Stimulated activated CD8-positive, alpha-beta memory T cell treated with anti-CD3 and anti-CD28 coated beads, Interleukin-15, amount 100 ng/mL, for 1 hour (primary cell): ENCODE measurements around the gene FSTL4.
"Not testable (repeated sequence)": the region's sequence is repeated elsewhere in the genome, so short reads cannot be mapped to it uniquely, and the experiment has no call there.

ENCODE experiments used
- DNase-seq: peaks from one replicate; pipeline ENCODE4 v3.0.0-alpha.2; 2020; ENCODE audit warnings: low read depth

Gene FSTL4

DNA sequence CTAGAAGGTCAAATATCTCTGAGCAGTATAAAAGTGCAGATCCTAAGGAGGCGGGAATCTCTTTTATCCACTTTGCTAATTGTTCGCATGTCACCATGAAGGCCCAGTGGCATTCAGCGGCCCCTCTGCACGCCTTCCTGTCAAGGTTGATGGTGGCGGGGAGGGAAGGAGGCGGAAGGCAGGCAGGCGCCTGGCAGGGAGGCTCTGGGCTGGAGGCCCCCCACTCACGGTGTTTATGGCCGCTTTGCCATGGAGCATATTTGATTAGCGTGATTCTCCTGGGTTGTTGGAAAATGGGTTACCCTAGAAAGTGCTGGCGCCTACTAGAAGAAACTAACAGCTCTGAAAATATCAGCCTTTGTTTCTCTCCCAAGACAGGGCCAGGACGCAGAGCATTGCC is 209.6 kb downstream of the FSTL4 start:
- no peak for DNase-seq

DNA sequence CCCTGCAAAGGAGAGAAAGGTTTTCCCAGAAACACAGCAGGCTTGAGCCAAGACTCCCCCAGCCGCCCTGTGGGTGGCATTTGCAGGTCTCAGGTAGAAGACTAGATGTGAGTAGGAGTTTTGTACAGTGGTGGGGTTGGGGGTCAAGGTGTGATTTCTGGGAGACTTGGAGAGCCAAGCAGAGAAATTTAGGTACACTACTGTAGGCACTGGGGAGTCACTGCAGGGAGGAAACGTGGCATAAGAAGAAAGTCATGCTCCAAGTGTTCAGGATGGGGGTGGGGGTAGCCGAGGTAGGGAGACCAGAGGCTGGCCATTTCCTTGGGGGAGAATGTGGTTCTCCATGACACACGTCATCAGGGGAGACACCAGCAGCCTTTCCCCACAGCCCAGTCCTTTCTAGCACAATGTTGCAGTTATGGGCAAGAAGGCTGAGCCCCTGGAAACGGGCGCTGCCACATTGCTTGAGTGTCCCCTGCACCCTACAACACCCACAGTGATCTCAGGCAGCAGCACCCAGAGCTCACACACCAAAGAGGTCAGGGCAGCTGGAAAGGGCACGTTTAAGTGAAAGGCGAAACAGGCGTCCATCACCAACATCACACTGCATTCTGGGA is 210.5 kb downstream of the FSTL4 start:
- DNase-seq = no peak

DNA sequence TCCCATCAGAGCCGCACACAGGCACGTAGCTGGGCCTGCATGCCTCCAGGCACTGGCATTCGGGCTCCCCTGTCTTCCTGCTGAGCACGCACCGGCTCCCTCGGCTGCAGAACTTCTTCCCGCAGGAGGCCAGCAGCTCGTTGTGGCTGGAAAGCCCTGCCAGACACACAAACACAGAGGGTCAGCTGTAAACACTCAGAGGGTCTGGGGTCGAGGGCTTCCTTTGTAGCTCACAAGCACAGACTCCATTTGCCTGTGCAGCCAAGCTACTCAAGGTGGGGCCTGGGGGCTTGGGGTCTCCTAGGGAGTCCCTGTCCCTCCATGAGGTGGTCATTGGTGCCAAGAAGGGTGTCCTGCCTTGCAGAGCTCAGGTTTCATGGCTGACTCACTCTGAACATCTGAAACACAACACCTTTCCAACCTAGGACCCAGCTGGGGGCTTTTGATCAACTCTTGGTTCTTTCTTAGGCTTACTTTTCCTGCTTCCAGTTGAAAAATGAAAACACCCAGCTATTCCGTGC is 211.4 kb downstream of the FSTL4 start:
- no peak for DNase-seq

DNA sequence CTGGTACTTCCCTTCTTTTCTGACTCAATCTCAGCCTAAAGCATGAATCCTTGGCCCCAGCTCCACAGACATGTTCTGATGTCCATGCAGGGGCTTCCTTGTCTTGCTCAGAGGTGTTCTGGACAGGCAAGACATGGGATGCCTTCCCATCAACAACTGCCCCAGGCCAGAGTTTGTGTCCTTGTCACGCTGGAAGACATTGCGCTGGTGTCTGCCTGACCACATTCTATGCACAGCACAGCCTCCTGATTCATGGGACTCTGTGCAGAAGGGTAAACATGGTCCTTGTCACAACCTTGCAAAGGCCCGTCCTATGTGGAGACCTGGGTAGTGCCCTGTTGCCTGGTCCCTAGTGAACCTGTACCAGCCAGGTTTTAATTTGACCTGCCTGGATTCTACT is 212.2 kb downstream of the FSTL4 start:
- DNase-seq = no peak

DNA sequence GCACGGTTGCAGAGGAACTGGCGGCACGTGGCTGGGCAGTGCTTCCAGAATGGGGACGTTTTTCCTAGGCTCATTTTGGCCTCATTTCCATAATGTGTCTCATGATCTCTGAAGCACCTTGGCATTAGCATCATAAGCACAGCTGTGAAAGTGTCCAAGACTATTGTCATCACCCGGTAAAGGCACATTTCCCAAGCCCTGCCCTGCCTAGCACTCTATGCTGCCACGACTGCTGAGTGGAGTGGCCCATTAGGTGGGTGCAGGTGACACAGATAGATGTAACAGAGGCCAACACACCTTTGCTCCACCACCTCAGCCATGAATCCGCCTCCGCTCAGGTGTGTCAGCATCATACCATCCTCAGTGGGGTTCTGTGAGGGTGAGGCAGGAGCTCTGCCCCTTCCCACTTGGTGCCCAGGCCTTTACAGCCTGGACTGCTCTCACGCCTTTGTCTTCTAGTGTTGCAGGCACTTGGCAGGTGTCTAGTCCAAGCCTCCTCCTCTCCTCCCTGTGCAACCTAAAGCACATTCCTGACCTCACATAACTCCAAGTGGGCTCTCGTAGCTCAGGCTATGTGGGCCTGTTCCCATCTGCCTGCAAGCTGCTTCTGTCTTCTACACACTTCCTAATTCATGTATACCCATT is 213.0 kb downstream of the FSTL4 start:
- DNase-seq = no peak

DNA sequence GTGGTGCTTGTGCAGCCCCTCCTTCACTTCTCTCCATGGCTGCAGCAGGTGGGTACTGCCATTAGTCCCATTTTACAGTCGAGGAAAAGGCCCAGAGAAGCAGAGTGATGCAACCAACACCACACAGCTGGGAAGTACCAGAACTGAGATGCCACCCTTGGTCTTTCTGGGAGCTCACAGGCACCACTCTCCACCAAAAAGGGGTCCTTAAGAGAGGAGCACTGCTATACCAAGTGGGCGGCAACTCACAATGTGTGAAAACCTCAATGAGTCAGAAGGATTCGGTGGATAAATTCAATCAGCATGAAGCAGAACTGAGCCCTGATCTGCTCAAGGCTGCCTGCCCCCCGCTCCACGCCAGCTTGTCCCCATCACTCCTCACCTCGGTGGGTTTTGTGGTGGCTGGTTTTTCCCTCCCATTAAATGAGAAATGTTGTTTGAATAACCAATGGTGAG is 213.7 kb downstream of the FSTL4 start:
- DNase-seq = no peak

DNA sequence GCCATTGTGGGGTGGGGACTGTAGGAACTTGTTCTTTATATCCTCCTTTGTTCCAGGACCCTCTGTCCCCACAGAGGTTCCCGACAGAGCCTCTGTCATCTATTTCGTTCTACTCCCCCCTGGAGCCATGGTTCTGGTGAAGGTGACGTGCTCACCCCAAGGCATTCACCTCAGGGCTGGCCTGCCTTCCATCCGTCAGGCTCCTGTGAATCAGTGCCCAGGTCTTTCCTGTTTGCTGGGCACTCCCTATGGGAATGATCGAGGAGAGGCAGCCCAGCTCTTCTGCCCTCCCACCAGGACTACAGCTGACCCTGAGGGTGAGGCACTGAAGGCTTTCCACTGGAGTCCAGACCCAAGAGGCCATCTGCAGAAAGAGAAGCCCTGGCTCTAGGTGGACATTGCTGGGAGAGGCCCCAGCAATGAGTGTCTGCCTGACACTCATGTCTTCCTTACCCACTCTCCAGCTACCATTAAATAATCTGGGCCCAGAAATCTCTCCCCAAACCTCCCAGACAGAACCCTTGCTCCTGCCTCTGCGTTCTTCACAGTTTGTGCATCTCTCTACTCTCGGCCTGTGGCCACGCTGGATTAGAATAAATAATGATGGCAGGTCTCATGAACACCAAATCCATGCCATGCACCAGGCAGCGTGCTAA is 214.2 kb downstream of the FSTL4 start:
- DNase-seq = no peak

DNA sequence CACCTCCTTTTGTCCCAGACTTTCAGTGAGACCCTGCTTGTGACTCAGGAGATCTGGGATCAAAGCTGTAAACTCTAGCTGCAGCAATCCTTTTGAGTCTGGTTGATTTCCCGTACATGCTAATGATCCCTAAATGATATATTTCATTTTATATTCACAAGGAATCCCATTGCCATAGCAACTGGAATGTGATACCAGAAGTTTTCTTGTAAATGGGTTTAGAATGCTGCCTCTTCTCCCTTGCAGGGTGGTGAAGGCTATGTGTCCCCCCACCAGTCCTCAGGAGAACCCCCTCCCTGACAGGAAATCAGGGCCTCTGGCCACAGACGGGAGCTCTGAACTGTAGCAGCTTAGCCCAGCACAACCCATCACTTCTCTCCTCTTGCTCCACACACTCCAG is 215.0 kb downstream of the FSTL4 start:
- DNase-seq = no peak

DNA sequence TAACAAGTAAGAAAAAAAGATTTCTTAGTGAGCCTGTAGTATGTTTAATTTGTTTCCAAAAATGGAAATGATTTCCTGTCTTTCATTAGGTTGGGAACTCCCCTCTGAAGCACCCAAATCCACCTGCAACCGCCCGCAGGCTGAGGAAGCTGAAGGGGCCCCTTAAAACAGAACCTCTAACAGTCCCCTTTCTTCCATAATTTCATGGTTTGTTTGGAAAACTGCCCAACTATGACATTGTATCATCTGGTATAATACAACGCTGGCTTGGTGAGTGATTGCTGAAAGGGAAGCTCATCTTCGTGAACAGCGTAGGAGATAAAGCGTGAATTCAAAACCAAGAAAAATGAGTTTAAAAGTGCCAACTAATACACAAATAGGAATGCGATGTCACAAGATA is 215.5 kb downstream of the FSTL4 start:
- no peak for DNase-seq

DNA sequence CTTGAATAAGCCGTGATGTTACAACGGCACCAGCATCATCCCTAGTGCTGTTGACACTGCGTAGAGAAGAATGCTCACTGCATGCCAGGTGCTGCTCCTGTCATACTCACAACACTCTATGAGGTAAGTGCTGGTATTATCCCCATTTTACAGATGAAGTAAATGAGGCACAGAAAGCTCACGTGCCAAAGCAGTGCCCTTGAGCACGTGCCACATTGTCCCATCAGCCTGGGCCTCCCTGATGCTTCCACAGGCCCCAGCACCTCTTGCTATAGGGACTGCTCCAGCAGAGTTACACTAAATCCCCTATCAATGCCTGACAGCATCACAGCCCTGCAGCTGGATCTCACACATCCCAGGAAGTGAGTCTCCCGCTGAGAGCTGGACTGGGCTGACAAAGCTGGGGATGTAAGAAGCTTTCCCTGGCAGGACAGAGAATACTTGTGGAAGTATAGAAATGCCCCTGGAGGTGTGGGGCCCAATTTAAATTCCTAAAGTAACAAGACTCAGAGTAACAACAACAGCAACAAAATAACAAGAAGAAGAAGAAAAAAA is 216.1 kb downstream of the FSTL4 start:
- DNase-seq = no peak

DNA sequence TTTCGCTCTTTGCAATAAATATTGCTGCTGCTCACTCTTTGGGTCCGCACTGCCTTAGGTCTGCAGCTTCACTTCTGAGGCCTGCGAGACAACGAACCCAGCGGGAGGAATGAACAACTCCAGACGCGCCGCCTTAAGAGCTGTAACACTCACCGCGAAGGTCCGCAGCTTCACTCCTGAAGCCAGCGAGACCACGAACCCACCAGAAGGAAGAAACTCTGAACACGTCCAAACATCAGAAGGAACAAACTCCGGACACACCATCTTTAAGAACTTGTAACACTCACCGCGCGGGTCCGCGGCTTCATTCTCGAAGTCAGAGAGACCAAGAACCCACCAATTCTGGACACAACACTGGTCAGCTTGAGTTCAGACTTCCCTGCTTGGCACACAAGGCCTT is 217.1 kb downstream of the FSTL4 start:
- DNase-seq = not testable (repeated sequence)

DNA sequence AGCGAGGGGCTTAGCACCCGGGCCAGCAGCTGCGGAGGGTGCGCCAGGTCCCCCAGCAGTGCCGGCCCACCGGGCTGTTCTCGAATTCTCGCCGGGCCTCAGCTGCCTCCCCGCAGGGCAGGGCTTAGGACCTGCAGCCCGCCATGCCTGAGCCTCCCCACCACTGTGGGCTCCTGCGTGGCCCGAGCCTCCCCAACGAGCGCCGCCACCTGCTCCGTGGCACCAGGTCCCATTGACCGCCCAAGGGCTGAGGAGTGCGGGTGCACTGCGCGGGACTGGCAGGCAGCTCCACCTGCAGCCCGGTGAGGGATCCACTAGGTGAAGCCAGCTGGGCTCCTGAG is 217.9 kb downstream of the FSTL4 start:
- DNase-seq = not testable (repeated sequence)

DNA sequence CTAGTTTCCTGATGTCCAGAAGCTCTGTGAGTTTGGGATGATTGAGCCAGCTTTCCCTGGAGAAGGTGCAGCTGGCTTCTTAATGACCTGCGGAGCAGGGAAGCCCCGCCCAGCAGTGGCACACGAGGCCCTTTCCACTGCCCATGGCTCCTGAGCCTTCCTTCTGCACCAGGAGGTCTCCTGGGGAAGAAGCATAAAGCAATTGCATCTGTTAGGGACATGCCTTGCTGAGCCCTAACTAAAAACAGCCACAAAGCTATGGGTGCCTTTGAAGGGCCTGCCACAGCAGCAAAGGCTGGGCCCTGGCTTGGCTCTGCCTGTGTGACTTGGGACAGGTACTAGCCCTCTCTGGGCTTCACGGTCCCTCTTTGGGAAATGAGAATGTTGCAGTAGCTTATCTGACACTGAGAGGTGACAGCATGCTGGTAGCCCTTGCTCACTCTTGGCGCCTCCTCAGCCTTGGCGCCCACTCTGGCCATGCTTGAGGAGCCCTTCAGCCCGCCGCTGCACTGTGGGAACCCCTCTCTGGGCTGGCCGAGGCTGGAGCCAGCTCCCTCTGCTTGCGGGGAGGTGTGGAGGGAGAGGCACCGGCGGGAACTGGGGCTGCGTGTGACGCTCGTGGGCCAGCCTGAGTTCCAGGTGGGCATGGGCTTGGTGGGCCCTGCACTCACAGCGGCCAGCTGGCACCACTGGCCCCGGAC is 218.4 kb downstream of the FSTL4 start:
- DNase-seq = no peak

DNA sequence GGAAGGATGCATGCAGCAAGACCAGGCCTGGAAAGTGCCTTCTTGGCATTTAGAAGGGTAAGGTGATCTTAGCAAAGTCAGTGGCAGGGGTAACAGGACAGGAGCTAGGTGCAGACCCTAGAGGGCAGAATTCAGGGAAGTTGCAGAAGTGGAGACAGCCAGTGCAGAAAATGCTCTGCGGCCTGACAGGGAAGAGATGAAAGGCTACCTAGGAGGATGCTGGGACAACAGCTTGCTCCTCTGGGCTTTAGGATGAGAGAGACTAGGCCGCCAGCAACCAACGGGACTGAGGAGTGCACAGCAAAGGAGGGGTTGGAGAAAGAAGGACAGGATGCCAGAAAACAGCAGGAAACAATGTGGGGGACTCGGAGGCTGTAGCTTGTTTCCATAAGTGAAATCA is 219.9 kb downstream of the FSTL4 start:
- DNase-seq = no peak

DNA sequence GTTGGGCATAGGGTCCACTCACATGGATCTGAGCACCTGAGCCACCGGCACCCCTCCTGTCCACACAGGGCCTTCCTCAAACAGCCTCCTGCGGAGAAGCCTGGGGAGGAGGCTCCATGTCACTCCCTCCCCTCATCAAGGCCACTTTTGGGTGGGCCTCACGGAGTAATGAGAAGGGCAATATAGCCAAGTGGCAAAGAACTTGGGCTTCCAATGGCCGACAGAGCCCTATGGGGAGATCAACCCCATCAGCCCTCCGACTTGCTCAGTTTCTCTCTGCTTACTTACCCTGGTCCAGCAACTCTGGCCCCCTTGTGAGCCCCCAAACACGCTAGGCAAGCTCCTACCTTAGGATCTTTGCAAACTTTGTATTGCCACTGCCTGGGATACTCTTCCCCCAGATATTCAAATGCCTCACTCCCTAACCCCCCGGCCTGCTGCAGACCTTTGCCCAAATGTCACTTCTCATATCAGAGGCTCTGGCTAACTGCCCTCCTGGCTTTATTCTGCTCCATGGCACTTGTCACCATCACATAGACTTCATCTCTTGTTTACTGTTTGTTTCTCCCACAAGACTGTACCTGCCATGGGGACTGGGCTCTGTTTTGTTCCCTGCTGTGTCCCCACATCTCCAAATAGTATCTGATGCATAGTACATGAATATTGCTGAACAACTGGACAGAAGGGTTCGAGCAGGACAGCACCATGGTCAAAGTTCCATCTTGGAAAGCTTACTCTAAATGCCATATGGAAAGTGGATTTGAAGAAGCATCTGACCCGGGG is 220.8 kb downstream of the FSTL4 start:
- DNase-seq = no peak

DNA sequence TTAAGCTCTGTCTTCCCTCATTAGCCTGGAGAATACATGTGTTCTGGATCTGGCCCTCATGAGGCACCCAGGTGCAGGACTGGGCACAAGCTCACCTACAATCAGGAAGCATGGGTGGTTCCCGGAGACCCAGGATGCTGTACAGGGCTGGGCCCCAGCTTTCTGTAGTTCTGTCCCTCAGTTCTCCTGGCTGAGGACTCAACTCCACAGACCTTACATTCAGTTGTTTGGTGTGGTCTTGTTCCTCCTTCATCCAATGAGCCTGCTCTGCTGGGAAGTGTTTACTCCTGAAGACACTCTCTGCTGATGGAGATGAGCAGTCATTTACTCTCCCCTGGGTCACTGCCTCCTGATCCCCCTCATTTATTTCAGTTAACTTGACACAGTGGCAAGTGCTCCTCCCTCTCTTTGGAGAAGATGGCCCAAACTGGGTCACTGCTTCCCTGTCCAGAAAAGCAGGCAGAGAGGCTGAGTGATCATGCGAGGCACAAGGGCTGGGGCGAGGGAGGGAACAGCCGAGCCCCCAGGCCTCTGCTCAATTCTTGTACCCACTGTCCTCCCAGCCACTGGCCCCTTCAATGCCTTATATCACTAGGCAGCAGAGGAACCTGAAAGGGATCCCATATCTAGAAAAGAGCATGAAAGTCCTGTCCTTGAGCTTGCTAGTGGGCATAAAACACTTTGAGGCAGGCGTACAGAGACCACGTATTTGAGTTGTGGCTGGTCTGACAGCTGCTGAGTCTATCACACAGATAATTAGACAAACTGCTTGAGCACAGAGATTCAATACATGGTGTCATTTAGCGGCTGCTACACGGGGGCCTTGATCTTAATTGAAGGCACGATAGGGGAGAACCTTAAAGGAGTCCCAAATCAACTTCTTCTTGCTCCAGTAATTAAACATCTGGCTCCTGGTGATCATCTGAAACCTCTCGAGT is 221.7 kb downstream of the FSTL4 start:
- DNase-seq = no peak

DNA sequence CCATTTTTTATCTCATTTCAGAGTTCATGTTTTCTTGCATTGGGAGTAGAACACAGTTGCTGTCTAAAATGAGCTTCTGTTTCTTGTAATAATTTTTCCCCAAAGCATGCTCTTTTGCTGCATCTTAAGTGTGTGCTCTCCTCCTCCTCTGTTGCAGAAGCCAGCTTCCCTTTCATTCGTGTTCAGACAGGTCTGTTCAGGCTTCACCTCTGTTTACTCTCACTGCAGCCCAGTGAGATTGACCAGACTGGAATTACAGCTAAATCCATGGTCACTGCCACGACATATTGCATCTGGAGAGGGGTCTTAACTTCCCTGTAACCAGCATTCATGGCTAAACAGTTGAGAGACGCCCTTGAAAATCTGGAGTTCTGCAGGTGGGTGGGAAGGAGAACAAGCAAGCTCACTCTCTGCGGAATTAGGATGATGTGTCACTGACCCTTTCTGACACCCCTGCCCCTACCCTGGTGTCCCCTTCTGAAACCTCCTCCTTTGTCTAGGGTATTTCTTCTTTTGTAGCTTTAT is 223.2 kb downstream of the FSTL4 start:
- no peak for DNase-seq

DNA sequence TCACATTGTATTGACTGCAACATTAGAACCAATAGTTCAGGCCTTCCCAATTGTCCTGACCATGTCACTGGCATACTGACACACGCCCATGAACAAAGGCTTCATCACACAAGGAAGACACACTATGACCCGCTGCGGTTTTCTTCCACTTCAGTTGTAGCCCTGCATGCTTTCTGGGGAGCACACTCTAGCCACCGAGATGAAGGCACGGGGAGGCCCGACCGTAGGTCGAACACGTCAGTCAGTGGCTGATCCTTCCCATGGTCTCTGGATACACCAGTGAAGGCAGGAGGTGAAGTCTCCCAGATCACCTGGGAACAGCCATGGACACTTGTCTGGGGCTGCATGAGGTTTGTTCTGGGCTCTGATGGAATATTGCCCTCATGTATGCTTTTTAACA is 224.7 kb downstream of the FSTL4 start:
- DNase-seq = no peak

DNA sequence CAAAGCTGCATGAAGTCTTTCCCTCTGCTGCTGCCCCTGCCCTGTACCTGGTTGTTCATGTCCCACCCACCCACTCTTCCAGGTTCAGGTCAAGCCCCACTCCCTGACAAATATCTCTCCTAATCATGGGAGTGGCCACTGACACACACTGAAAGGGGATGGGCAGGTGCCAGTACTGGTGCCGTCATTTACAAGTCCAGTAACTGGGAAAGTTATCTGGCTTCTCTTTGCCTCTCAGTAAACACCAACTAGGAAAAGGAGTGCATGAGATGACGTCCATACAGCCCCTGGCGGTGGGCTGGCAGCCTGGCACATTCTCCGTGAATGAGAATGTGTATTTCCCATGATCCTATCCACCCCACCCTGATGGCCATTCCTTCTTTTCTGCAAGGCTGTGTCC is 225.2 kb downstream of the FSTL4 start:
- DNase-seq = no peak

DNA sequence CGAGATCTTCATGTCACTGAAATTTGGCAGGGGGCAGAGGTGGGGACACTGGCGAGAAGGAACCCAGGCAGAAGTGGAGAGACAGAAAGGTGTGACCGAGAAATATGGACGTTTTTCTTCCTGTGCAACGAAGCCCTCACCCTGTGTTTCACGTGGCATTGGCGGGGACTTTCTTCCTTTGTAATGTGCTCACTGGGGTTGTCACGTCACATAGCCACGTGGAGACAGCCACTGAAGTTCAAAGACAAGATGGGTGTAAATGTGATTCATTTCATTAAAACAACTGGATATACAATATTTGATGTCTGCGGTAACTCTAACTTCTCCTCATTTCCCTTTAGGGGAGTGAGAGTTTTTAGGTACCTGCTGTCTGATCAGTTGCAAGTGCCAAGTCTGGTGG is 225.7 kb downstream of the FSTL4 start:
- no peak for DNase-seq
